PFSK-1 (cell line): ENCODE results near the gene NR5A1.

Source experiments
- FOXP2 ChIP-seq: optimal IDR thresholded peaks from 2 replicates; pipeline ENCODE3; 2011; ENCODE audit warnings: borderline replicate concordance, control low read depth, inconsistent platforms; ENCODE audit not compliant: insufficient read depth; ENCODE audit errors: extremely low read length, extremely low read depth
- POLR2AphosphoS5 ChIP-seq: IDR thresholded peaks from 2 replicates; pipeline ENCODE4 v1.6.1; 2012; ENCODE audit warnings: low read depth, mild to moderate bottlenecking, control low read depth, low read length, moderate library complexity
- REST ChIP-seq, 2 experiments: IDR thresholded peaks; 2 replicates each; pipeline versions ENCODE4 v1.6.1 to v1.8.0; 2011 to 2012; ENCODE audit warnings: low read depth in 2 of 2, low read length in 2 of 2, control low read depth in 1 of 2, inconsistent platforms in 1 of 2, mild to moderate bottlenecking in 1 of 2, moderate library complexity in 1 of 2; ENCODE audit not compliant: insufficient read depth in 1 of 2
- SIN3A ChIP-seq: IDR thresholded peaks from 2 replicates; pipeline ENCODE4 v1.6.1; 2012; ENCODE audit warnings: mild to moderate bottlenecking, low read length, moderate library complexity, borderline replicate concordance; ENCODE audit not compliant: insufficient read depth
- TAF1 ChIP-seq: IDR thresholded peaks from 2 replicates; pipeline ENCODE4 v1.6.1; 2012; ENCODE audit warnings: low read length, control low read depth, borderline replicate concordance; ENCODE audit not compliant: insufficient read depth

The NR5A1 gene

GRCh38 chr9:124477648-124478285 is 29.4 kb downstream of the NR5A1 start:
- TF ChIP-seq TAF1 = no peak
- no peak for TF ChIP-seq FOXP2
- no peak for TF ChIP-seq POLR2AphosphoS5
- no peak for TF ChIP-seq SIN3A
- TF ChIP-seq REST (IDR thresholded peaks at IDR 0.05; ENCODE audit: insufficient read depth in 1 of 2, low read depth in 2 of 2, low read length in 2 of 2) = no peak

GRCh38 chr9:124477211-124477647 is 30.0 kb downstream of the NR5A1 start:
- peak; percentile 14 for TF ChIP-seq FOXP2
- TF ChIP-seq SIN3A = no peak
- no peak for TF ChIP-seq TAF1
- TF ChIP-seq REST (IDR thresholded peaks at IDR 0.05; ENCODE audit: insufficient read depth in 1 of 2, low read depth in 2 of 2, low read length in 2 of 2) = no peak
- no peak for TF ChIP-seq POLR2AphosphoS5

- no peak for TF ChIP-seq TAF1
- no peak for TF ChIP-seq FOXP2
- no peak for TF ChIP-seq REST (IDR thresholded peaks at IDR 0.05; ENCODE audit: insufficient read depth in 1 of 2, low read depth in 2 of 2, low read length in 2 of 2)
- TF ChIP-seq SIN3A = no peak
- TF ChIP-seq POLR2AphosphoS5 = no peak
Measured at GRCh38 chr9:124475868-124476690, 31.1 kb downstream of the NR5A1 start.

- TF ChIP-seq REST (IDR thresholded peaks at IDR 0.05; ENCODE audit: insufficient read depth in 1 of 2, low read depth in 2 of 2, low read length in 2 of 2) = no peak
- TF ChIP-seq SIN3A = no peak
- no peak for TF ChIP-seq POLR2AphosphoS5
- TF ChIP-seq TAF1 = no peak
- TF ChIP-seq FOXP2 = no peak
Measured at GRCh38 chr9:124475158-124475867, 31.9 kb downstream of the NR5A1 start.
